Fibroblast of skin of abdomen (primary cell): ENCODE data around the gene INO80C.
A peak's percentile ranks its signal among the peaks of the same experiment; 100 is the strongest.
"Not testable (repeated sequence)": the region's sequence is repeated elsewhere in the genome, so short reads cannot be mapped to it uniquely, and the experiment has no call there.

Source experiments
- DNase-seq: peaks from one replicate; pipeline ENCODE4 v3.0.0-alpha.2; 2013

INO80C gene

DNA sequence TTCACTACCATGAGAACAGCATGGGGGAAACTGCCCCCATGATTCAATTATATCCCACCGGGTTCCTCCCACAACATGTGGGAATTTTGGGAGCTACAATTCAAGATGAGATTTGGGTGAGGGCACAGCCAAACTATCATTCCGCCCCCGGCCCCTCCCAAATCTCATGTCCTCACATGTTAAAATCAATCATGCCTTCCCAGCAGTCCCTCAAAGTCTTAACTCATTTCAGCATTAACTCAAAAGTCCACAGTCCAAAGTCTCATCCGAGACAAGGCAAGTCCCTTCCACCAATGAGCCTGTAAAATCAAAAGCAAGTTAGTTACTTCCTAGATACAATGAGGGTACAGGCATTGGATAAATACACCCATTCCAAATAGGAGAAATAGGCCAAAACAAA, 10.2 kb downstream of the INO80C start:
- DNase-seq: not testable (repeated sequence)

DNA sequence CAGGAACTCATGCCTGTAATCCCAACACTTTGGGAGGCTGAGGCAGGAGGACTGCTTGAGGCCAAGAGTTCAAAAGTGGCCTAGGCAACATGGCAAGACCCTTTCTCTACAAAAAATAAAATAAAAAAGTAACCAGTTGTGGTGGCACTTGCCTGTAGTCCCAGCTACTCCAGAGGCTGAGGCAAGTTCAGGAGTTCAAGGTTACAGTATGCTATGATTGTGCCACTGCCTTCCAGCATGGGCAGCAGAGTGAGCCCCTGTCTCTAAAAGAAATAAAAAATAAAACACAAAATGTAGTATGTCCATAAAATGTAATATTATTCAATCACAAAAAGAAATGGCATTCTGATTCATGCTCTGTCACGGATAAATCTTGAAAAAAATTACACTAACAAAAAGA, 11.9 kb downstream of the INO80C start:
- no peak for DNase-seq

GRCh38 chr18:35484034-35484433, 13.7 kb downstream of the INO80C start:
- no peak for DNase-seq

GRCh38 chr18:35481960-35482366, 15.8 kb downstream of the INO80C start:
- no peak for DNase-seq

DNA sequence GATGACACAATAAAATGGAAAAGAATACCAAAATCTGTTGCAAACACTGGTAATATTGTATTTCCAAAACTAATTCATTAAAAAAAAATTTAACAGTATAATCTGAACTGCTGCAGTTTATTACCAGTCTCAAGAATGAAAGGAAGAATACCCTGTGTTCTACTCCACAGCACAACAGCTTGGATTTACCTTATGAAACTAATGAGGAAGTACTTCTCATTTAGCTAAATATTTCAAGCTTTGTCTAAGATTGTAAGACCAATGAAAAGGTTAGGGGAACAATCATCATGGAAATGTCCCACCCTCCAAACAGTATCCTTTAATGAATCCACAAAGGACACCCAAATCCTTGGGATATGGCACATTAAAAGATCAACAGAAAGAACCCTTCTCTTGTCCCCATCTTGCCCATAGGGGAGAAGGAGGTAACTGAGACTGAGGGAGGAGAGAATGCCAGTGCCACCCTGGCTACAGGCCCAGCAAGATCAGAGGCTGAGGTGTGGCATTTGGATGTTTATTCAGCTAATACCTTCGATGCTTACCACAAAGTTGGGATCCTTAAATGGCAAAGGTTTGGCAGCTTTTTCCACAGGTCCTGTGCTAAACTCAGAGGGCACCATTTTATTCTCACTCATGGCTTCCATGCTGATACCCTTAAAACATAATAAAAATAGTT, 17.7 kb downstream of the INO80C start:
- no peak for DNase-seq

GRCh38 chr18:35478520-35479435, 19.0 kb downstream of the INO80C start:
- DNase-seq: peak; percentile 67

GRCh38 chr18:35477974-35478373, 19.8 kb downstream of the INO80C start:
- no peak for DNase-seq

GRCh38 chr18:35477497-35477896, 20.3 kb downstream of the INO80C start:
- no peak for DNase-seq

GRCh38 chr18:35474884-35475283, 22.9 kb downstream of the INO80C start:
- DNase-seq: no peak

DNA sequence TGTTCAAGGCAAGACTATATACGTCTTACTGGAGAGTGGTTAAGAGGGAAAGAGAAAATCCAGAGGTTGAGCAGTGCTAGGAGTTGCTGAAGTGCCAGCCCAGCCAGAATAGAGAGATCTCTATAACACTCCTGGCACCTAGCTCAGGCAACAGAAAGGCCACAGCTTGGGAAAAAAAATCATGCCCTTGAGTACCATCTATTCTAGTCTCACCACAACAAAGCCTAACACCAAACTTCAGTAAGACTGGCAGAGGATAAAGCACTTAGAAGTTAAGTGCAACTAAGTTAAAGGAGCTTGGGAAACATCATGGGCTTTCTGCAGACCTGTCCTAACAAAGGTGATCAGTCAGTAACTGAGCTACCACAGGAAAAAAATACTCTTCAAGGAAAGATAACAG, 24.2 kb downstream of the INO80C start:
- DNase-seq: no peak

- no peak for DNase-seq
Observed at GRCh38 chr18:35470435-35470834, 27.3 kb downstream of the INO80C start.

- no peak for DNase-seq
Observed at GRCh38 chr18:35469725-35470124, 28.0 kb downstream of the INO80C start.

DNA sequence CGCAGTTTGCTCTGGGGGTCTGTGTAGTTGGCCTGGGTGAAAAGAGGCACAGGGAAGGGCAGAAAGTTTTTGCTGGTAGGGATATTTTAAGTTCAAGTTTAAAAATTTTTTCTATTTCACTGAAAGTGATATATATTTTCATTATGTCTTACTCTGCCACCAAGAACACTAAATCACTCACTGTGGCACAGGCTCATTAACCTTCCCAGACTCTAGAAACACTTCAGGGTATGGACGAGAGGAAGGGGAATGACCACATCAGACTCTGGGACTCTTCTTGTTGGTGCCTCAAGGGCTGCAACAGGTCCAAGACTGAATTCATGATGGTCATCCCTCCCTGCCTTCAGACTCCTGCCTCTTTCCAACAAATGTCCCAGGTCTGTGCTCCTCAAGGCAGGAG, 29.0 kb downstream of the INO80C start:
- DNase-seq: no peak

GRCh38 chr18:35467624-35468016, 30.1 kb downstream of the INO80C start:
- no peak for DNase-seq

- DNase-seq: no peak
Observed at GRCh38 chr18:35466815-35467623, 30.7 kb downstream of the INO80C start.

GRCh38 chr18:35466334-35466733, 31.4 kb downstream of the INO80C start:
- DNase-seq: no peak

- no peak for DNase-seq
Observed at GRCh38 chr18:35465329-35465728, 32.4 kb downstream of the INO80C start.

DNA sequence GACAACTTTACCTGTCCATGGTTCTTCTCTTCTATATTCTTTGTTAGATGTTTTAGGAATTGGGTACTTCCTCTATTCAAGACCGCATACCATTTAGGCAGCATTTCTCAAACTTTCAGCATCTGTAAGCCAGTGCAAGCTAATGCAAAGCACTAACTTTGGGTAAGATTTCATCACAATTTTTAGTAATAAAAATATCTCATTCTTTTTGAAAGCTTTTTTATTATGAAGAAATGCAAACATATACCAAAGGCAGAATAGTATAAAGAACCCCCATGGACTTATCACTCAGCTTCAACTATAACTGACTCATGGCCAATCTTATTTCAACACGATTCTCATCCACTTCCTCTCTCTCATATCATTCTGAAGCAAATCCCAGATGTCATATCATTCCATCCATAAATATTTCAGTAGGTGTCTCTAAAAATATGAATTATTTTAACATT, 32.9 kb downstream of the INO80C start:
- DNase-seq: no peak

DNA sequence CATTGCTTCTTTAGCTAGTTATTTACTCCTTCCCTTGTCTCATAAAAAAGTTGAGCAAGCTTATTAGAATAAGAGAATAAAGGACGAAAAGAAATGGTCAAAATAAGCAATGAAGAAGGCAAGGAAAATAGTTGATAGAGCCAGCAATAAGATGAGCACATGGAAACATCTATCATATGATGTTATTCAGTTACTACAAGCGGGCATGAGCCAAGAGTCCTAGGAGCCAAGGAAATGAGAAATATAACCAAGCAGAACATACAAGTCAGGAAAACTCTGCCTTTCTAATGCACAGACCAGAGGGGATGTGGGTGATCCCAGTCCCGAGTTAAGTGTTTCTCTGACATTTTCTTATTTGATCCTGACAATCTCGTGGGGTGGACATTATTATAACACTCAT, 33.9 kb downstream of the INO80C start:
- no peak for DNase-seq

DNA sequence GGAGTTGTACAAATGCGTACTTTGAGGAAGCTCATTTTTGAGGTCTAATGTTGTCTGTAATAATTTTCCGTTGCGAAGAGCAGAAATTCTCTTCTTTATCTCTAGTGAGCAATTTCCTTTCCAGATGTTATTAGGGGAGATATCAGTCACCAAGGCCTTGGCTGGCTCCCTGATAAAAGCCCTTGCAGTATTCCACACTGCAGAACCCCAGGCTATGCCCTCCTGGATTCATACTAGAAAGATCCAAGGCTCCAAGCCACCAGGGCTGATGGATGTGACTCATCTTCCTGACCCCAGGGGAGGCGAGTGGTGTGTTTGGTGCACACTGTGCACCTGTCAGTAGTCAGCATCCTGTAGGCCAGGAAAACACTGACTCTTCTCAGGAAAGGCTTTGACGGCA, 34.7 kb downstream of the INO80C start:
- DNase-seq: no peak

DNA sequence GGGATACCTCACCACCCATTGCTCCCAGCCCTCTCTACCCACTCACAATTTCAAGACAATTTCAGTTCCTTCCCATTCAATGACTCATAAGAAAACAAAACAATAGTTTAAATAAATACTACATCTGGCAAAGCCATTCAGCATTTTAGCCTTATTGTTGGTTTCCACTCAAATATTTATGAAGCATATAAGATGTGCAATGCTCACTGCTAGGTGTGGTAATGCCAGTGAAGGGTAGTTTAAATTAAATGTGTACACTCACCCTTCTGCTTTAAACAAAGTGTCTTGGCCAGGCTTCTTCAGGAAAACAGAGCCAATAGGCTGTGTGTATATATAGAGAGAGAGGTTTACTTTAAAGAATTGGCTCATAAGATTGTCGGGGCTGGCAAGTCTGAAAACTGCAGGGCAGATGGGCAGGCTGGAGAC, 37.0 kb downstream of the INO80C start:
- DNase-seq: no peak

- DNase-seq: no peak
Observed at GRCh38 chr18:35459997-35460396, 37.8 kb downstream of the INO80C start.
